MCF 10A (cell line): ENCODE data around the gene HEPACAM2. TPM values are rescaled to one million over a fixed set of nuclear protein-coding genes. Genes with fewer than 3 reads are reported as not detected.
A peak's percentile ranks its signal among the peaks of the same experiment; 100 is the strongest.

Experiments
- BruUV-seq: library from RNA; stranded (reverse); fragments of 400-500 nt; replicated peaks from 2 replicates; lab custom pipeline; 2021; lab: Mats Ljungman, UMichigan
- CTCF ChIA-PET: fragments of 300-600 bp; sonication (Branson Sonifier 250); formaldehyde crosslinking; extraction: SDS; loops from one replicate; lab custom pipeline; 2021; ENCODE audit warnings: antibody characterized with exemption, inconsistent platforms; lab: Yijun Ruan, JAX
- POLR2A ChIA-PET: fragments of 300-600, 350-650 bp; sonication (Branson Sonifier 250); formaldehyde crosslinking; extraction: SDS; loops from one replicate; lab custom pipeline; 2020; ENCODE audit warnings: antibody characterized with exemption, inconsistent platforms; lab: Yijun Ruan, JAX
- DNase-seq: peaks from one replicate; pipeline ENCODE4 v3.0.0-alpha.2; 2018; ENCODE audit not compliant: unreplicated experiment
- H3K27ac Mint-ChIP-seq: one replicate; pipeline ENCODE4 v1.8.0; 2022; ENCODE audit warnings: mild to moderate bottlenecking, low read depth, mixed read lengths; ENCODE audit not compliant: unreplicated experiment
- H3K27me3 Mint-ChIP-seq: one replicate; pipeline ENCODE4 v1.8.0; 2022; ENCODE audit warnings: mixed read lengths; ENCODE audit not compliant: insufficient read depth, unreplicated experiment
- H3K36me3 Mint-ChIP-seq: one replicate; pipeline ENCODE4 v1.8.0; 2022; ENCODE audit warnings: mild to moderate bottlenecking, moderate library complexity, mixed read lengths; ENCODE audit not compliant: insufficient read depth, unreplicated experiment
- H3K4me1 Mint-ChIP-seq: one replicate; pipeline ENCODE4 v1.8.0; 2022; ENCODE audit warnings: mixed read lengths; ENCODE audit not compliant: insufficient read depth, unreplicated experiment
- H3K4me3 Mint-ChIP-seq: one replicate; pipeline ENCODE4 v1.8.0; 2022; ENCODE audit warnings: mild to moderate bottlenecking, moderate library complexity, mixed read lengths; ENCODE audit not compliant: unreplicated experiment
- H3K9me3 Mint-ChIP-seq: one replicate; pipeline ENCODE4 v1.8.0; 2022; ENCODE audit warnings: mixed read lengths; ENCODE audit not compliant: unreplicated experiment
- intact Hi-C: fragments of 100-400 bp; cut with micrococcal nuclease; formaldehyde crosslinking; loops from 2 replicates; pipeline ENCODE4 v1.14.1; 2022
- total RNA-seq: library from RNA; stranded (reverse); gene quantifications from 2 replicates; pipeline ENCODE4 v1.2.3, GENCODE V29; 2022
- TF ChIP-seq, protein P1 (sequence below): fragments of 200-600 bp; IDR thresholded peaks from one replicate; pipeline ENCODE4 v1.8.0; 2022; ENCODE audit warnings: antibody characterized with exemption, mild to moderate bottlenecking; ENCODE audit not compliant: unreplicated experiment

HEPACAM2 gene
- total RNA-seq, 1 experiment from 2014 or later = not detected

DNA sequence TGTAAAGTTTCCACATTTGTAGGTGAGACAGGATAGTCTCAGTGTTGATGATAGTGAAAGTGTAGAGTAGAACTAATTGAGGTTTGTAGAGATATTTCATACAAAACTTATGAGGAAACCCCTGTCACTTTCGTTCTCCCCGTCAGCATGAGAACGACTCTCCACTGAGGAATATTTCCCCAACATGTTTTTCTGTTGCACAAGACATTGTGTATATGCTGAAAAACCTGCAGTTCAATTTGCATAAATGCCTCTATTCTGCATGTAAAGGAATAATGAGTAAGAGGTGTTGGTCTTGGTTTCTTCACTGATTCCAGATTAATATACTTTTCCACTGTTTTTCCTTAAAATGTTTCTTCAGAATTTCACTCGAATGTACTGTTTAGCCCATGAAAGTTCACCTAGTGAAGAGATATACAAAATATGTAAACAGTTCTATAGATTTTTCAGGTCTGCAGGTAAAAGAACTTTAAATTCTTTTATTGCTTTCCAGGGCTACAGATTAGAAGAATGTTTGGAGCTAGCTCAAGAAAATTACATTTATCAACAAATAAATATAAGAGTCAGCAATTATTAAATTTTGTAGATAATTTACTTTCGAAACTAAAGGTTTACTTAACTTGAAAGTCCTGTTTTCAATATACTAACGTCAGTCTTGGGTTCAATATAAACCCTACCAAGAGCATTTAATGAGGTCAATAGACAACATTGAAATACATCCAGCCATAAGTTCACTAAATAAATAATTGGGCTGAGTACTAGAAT is 37.2 kb downstream of the HEPACAM2 start:
- Mint-ChIP-seq H3K4me3 (no peak overlapping the region), H3K27ac (no peak overlapping the region), H3K4me1 (no peaks in the 10 kb centered on the region), H3K9me3 (no peaks in the 10 kb centered on the region), H3K27me3 (peaks cover 93% of the 10 kb centered on the region), H3K36me3 (no peaks in the 10 kb centered on the region)
- no peak for DNase-seq
- BruUV-seq = no TSS peak
- intact Hi-C loops = no loop called here
- CTCF ChIA-PET = interaction anchor here (0.7 kb wide), 1 partner anchor 49 kb away, joined by 3 read pairs; no protein-coding TSS in a partner anchor
- TF ChIP-seq, protein P1, sequence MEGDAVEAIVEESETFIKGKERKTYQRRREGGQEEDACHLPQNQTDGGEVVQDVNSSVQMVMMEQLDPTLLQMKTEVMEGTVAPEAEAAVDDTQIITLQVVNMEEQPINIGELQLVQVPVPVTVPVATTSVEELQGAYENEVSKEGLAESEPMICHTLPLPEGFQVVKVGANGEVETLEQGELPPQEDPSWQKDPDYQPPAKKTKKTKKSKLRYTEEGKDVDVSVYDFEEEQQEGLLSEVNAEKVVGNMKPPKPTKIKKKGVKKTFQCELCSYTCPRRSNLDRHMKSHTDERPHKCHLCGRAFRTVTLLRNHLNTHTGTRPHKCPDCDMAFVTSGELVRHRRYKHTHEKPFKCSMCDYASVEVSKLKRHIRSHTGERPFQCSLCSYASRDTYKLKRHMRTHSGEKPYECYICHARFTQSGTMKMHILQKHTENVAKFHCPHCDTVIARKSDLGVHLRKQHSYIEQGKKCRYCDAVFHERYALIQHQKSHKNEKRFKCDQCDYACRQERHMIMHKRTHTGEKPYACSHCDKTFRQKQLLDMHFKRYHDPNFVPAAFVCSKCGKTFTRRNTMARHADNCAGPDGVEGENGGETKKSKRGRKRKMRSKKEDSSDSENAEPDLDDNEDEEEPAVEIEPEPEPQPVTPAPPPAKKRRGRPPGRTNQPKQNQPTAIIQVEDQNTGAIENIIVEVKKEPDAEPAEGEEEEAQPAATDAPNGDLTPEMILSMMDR = no peak
- POLR2A ChIA-PET = no interaction called here

DNA sequence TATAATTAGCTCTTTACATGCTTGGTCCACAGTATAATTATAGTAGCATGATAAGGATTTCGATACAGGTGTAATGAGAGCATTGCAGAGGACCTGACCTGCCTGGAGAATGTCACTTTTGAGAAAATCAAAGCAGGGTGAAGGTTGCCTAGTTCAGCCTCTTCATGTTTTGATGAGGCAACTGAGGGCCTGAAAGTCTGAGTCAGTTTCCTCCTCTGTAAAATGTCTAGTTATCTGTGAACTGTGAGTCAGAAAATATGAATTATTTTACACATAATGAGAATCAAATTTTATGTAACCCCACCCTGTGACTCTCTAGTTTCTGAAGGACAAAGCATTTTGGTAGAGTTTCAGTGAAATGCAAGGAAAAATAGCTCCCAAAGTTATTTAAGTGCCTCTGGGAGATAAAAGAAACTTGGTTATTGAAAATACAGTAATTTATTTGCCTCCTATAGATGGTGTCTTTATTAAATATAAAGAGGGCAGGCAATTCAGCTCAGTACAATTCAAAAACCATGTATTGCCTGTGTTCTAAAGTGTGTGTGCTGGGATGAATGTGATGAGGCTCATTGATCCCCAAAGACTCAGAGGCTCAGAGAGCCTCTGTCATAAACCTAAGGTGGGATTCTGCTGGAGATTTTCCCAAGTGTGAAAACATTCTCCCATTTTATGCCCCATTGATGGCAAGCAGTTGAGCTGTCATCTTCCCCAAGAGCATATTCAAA is 40.8 kb downstream of the HEPACAM2 start:
- Mint-ChIP-seq H3K4me3 (no peak overlapping the region), H3K27me3 (peaks cover 93% of the 10 kb centered on the region), H3K4me1 (no peaks in the 10 kb centered on the region), H3K36me3 (no peaks in the 10 kb centered on the region), H3K27ac (no peak overlapping the region), H3K9me3 (no peaks in the 10 kb centered on the region)
- ChIA-PET POLR2A (no interaction called here), CTCF (interaction anchor here (1.1 to 1.3 kb wide), 2 partner anchors 37 to 61 kb away, joined by 3 read pairs; no protein-coding TSS in a partner anchor)
- intact Hi-C loops = no loop called here
- DNase-seq = peak; percentile 11
- no TSS peak for BruUV-seq
- TF ChIP-seq, protein P1 = no peak

DNA sequence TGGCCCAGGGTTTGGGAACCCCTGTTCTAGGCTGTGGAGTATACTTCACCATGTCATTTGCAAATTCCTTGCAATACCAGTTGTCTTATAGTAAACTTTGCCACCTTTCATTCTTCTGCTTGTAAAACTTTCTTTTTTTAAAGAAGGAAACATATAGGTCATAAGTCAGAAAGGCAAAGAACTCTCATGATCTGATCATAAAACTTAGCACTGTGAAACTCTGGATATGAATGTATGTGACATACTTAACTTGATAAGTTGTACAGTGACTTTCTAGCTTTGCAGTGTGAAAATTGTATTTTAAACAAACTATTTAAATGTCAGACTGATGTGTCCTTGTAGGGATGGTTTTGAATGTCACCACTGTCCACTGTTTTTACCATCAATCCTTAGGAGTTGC is 47.1 kb downstream of the HEPACAM2 start:
- Mint-ChIP-seq H3K9me3 (no peaks in the 10 kb centered on the region), H3K4me3 (no peak overlapping the region), H3K4me1 (no peaks in the 10 kb centered on the region), H3K27me3 (peaks cover 74% of the 10 kb centered on the region), H3K27ac (no peak overlapping the region), H3K36me3 (no peaks in the 10 kb centered on the region)
- intact Hi-C loops = loop anchor here (2.0 to 10.0 kb wide), 2 partner anchors 84 to 370 kb away; no protein-coding TSS in a partner anchor
- TF ChIP-seq, protein P1 = no peak
- BruUV-seq = no TSS peak
- ChIA-PET POLR2A (no interaction called here), CTCF (interaction anchor here (0.6 to 2.2 kb wide), 5 partner anchors 48 to 606 kb away, joined by 3 to 9 read pairs (median 4); no protein-coding TSS in a partner anchor)
- DNase-seq = no peak

DNA sequence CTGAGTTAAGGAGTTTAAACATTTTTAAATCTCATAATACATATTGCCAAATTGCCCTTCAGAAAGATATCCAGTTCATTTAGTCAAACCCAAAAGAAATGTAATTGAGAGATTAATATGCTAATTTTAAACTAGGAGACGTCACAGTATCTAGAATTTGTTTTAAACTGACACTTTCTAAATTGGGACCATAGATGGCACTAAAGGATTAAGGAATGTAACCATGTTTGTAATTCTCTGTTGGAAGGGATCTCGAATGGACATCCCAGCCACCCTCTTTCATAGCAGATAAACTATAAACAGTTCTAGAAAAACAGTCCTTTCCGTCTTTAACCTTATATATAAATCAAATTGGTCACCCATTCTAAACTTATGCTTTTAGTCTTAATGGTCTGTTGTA is 48.1 kb downstream of the HEPACAM2 start:
- H3K27ac Mint-ChIP-seq = no peak overlapping the region
- intact Hi-C loops = loop anchor here (1.0 to 10.0 kb wide), 3 partner anchors 50 to 371 kb away; no protein-coding TSS in a partner anchor
- no TSS peak for BruUV-seq
- no peaks in the 10 kb centered on the region for H3K36me3 Mint-ChIP-seq
- POLR2A ChIA-PET = interaction anchor here (0.6 kb wide), 1 partner anchor 701 kb away, joined by 3 read pairs; no protein-coding TSS in a partner anchor
- no peak overlapping the region for H3K4me3 Mint-ChIP-seq
- no peaks in the 10 kb centered on the region for H3K4me1 Mint-ChIP-seq
- peaks cover 64% of the 10 kb centered on the region for H3K27me3 Mint-ChIP-seq
- CTCF ChIA-PET = interaction anchor here (0.6 to 2.2 kb wide), 5 partner anchors 20 to 607 kb away, joined by 3 to 9 read pairs (median 3); no protein-coding TSS in a partner anchor
- no peaks in the 10 kb centered on the region for H3K9me3 Mint-ChIP-seq
- no peak for DNase-seq
- TF ChIP-seq, protein P1 = peak; percentile 40
